ENCODE data around the gene EIF2S2.
"Not testable (repeated sequence)": the region's sequence is repeated elsewhere in the genome, so short reads cannot be mapped to it uniquely, and the experiment has no call there.

Gene EIF2S2, protein sequence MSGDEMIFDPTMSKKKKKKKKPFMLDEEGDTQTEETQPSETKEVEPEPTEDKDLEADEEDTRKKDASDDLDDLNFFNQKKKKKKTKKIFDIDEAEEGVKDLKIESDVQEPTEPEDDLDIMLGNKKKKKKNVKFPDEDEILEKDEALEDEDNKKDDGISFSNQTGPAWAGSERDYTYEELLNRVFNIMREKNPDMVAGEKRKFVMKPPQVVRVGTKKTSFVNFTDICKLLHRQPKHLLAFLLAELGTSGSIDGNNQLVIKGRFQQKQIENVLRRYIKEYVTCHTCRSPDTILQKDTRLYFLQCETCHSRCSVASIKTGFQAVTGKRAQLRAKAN

DNA sequence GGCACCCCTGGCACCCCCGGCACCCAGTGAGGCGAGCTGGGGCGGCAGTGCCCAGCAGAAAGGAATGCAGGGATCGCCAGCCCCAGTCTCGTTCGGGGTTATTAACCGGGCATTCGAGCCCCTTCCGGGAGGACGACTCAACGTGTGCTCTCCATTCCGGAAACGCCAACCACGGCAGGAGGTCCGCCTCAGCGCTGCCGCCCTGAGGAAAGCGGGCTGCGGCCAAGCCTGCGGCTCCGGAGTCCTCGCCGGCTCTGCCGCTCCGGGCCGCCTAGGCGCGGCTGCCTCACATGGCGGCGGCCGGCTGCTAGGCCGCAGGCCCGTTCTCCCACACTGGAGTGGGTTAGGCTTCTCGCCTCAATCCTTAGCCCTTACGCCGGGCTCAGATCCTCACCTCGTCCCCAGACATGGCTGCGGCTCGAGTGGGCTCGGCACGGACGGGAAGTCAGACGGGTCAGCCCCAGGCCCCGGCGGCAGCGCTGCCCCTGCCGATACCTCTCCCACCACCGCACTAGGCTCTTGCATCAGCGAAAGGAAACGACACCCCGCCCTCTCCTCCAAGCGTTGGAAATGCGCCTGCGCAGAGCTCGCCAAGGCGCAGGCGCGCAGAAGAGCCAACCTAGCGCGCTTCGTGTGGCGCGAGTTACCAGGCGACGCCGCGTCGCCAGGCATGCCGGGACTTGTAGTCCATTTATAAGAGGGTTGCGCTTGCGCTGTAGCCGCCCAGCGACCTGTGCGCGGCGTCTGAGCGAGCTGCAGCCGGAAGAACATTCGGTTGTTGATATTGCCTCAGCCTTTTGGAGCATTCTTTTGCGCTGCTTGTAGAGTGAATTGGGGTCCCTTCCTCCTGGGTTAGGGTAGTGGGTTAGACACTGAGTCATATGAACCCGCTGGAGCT, at the start of gene EIF2S2:
EIF2S2 (minus strand) TSS at position 542 of the 898 bp plus-strand sequence; CDS start at position 409, 133 bp downstream.
- peak; percentile 99 for DNase-seq (ENCODE audit: low spot score)

DNA sequence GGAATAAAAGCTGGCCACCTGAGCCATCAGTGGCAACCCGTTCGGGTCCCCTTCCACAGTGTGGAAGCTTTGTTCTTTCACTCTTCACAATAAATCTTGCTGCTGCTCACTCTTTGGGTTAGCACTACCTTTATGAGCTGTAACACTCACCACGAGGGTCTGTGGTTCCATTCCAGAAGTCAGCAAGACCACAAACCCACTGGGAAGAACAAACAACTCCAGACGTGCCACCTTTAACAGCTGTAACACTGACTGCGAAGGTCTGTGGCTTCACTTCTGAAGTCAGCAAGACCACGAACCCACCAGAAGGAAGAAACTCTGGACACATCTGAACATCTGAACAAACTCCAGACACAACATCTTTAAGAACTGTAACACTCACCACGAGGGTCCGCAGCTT, 45.7 kb upstream of the EIF2S2 start:
- DNase-seq (ENCODE audit: low spot score): not testable (repeated sequence)

DNA sequence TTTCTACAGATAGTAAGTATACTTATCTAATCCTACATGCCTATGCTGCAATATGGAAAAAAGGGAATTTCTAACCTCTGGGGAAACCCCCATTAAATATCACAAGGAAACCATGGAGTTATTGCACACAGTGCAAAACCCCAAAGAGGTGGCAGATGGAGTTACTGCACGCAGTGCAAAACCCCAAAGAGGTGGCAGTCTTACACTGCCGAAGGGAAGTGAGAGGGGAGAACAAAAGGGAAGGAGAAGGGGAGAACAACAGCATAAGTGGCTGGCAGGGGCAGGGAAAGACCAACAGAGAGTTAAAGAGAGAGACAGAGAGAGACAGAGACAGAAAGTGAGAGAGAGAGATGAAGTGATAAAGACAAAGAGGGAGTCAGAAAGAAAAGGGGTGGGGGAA, 43.8 kb upstream of the EIF2S2 start:
- DNase-seq (ENCODE audit: low spot score): no peak

DNA sequence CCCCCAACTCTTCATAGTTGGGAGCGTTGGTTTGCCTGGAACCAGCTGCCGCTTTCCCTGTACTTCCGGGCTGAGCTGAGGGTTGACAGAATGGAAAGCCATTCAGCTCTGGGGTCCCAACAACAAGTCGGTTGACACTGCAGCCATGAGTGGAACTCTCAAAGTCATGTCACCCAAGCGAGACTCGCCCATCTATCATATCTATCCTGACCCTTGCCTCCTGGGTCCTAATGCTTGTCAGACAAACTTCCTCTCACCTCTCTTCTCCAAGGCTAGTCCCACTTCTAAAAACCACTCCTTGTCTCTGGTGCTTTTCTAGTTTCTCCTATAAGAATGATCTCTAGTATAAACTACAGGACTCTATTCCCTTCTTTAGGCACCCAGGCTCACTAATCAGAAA, 41.1 kb upstream of the EIF2S2 start:
- not testable (repeated sequence) for DNase-seq (ENCODE audit: low spot score)

DNA sequence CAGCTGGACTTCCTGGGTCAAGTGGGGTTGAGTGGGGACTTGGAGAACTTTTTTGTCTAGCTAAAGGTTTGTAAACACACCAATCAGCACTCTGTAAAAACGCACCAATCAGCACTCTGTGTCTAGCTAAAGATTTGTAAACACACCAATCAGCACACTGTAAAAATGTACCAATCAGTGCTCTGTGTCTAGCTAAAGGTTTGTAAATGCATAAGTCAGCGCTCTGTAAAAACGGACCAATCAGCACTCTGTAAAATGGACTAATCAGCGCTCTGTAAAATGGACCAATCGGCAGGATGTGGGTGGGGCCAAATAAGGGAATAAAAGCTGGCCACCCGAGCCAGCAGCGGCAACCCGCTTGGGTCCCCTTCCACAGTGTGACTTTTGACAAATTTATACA, 40.0 kb upstream of the EIF2S2 start:
- not testable (repeated sequence) for DNase-seq (ENCODE audit: low spot score)

DNA sequence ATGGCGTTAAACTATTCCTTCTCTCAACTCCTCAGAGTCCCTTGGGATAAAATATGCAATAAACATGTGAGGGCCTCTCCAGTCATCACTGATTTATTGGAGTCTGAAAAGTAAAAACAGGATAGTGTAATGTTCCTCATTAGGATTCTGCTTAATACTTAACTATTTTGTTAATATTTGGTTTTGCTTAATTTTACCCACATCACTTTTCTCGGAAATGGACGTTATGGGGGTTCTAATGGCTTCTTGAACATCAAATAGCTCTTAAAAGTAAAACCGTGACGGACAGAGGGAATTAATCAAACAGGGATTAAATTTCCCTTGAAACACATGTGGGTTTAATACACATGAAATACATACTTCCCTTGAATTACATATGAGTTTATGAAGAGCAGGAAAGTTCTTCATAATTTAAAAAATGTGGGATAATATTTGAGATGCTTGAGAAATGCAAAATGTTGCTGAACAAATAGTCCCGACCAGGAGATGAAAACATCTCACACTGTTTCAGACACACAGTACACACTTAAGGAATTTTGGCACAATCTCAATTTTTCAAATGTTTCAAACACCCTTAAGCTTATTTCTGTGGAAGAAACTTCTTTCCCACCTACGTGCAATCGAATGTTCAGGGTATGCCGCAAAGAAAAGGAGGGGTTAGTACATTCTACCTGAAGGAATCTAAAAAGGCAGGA, 38.4 kb upstream of the EIF2S2 start:
- DNase-seq (ENCODE audit: low spot score): no peak

DNA sequence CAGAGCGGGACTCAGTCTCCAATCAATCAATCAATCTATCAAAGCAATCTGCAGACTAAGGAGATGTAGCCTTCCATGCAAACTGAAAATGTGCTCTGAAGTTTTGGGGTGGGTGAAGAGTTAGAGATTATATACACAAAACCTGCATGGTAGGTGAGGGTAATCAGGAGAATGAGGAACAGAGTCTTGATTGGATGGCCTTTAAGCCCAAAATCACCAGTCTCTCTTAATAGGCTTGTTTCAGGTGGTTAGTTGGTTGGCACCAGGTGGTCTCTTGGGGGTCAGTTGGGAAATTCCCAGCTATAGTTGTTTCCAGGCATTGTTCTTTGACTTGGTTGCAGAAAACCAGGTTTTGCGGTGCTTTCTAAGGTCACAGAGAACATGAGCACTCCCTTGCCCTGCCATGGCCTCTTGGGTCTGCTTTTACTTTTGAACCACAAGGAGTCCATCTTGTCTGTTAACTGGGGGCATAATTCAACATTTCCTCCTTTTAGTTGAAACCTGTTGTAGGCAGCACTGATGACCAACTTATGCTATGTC, 33.3 kb upstream of the EIF2S2 start:
- no peak for DNase-seq (ENCODE audit: low spot score)

DNA sequence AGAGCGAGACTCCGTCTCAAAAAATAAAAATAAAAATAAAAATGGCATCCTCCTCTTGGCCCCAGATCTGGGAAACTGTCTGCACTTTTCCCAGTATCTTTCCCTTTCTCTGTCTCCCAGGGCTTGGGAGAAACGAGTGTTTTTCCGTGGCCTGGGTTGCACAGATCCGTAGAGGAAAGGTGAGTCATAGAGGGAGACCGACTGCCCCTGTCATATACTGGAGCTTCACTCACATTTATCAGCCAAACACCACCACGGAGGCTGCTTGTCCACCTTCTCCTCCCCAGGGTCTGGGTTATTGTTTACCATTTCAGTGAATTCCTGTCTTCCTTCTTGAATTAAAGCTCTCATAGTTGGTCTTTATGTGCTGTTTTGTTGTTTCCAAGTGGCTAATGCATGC, 31.9 kb upstream of the EIF2S2 start:
- no peak for DNase-seq (ENCODE audit: low spot score)

DNA sequence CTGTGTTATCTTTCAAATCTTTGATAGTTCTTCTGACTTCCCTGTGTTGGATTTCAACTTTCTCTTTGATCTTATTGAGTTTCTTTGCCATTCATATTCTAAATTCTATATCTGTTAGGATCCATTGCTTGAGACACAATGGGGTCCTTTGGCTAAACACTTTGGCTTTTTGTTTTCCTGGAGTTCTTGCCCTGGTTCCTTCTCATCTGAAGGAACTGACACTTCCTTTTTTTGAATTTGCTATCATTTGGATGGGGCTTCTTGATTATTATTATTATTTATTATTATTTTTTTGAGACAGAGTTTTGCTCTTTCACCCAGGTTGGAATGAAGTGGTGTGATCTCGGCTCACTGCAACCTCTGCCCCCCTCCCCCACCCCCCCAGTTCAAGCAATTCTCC, 30.1 kb upstream of the EIF2S2 start:
- no peak for DNase-seq (ENCODE audit: low spot score)

DNA sequence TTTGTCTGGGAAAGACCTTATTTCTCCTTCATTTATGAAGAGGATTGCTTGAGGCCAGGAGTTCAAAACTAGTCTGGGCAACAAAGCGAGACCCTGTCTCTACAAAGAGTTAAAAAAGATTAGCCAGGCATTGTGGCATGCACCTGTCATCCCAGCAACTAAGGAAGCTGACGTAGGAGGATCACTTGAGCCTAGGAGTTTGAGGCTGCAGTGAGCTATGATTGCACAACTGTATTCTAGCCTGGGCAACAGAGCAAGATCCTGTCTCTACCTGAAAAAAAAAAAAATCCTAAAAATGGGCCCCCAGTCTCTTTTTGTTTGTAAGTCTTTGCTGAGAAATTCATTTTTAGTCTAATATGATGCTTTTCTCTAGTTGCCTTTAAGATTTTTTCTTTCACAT, 29.2 kb upstream of the EIF2S2 start:
- DNase-seq (ENCODE audit: low spot score): no peak

DNA sequence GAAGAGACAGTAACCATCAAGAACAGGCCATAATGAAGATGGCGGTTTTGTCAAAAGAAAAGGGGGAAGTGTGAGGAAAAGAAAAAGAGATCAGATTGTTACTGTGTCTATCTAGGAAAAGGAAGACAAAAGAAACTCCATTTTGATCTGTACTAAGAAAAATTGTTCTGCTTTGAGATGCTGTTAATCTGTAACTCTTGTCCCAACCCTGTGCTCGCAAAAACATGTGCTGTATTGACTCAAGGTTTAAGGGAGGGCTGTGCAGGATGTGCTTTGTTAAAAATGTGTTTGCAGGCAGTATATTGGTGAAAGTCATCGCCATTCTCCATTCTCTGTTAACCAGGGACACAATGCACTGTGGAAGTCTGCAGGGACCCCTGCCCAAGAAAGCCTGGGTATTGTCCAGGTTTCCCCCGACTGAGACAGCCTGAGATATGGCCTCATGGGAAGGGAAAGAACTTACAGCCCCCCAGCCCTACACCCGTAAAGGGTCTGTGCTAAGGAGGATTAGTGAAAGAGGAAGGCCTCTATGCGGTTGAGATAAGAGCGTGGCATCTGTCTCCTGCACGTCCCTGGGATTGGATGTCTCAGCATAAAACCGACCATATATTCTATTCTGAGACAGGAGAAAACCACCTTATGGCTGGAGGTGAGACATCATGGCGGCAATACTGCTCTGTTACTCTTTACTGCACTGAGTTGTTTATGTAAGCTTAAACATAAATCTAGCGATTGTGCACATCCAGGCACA, 23.7 kb upstream of the EIF2S2 start:
- not testable (repeated sequence) for DNase-seq (ENCODE audit: low spot score)

DNA sequence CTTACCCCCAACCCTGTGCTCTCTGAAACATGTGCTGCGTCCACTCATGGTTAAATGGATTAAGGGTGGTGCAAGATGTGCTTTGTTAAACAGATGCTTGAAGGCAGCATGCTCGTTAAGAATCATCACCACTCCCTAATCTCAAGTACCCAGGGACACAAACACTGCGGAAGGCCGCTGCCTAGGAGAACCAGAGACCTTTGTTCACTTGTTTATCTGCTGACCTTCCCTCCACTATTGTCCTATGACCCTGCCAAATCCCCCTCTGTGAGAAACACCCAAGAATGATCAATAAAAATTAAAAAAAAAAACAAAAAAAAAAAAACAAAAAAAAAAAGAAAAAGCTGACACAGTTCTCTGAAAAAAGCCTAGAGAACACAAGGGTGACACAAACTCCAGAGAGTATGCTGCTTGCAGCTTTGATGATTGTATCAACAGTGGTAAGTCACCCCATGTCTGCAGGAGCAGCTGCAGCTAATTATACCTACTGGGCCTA, 21.4 kb upstream of the EIF2S2 start:
- not testable (repeated sequence) for DNase-seq (ENCODE audit: low spot score)

DNA sequence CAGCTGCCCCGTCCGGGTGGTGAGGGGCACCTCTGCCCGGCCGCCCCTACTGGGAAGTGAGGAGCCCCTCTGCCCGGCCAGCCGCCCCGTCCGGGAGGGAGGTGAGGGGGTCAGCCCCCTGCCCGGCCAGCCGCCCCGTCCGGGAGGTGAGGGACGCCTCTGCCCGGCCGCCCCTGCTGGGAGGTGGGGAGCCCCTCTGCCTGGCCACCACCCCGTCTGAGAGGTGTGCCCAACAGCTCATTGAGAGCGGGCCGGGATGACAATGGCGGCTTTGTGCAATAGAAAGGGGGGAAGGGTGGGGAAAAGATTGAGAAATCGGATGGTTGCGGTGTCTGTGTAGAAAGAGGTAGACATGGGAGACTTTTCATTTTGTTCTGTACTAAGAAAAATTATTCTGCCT, 20.9 kb upstream of the EIF2S2 start:
- DNase-seq (ENCODE audit: low spot score): not testable (repeated sequence)

DNA sequence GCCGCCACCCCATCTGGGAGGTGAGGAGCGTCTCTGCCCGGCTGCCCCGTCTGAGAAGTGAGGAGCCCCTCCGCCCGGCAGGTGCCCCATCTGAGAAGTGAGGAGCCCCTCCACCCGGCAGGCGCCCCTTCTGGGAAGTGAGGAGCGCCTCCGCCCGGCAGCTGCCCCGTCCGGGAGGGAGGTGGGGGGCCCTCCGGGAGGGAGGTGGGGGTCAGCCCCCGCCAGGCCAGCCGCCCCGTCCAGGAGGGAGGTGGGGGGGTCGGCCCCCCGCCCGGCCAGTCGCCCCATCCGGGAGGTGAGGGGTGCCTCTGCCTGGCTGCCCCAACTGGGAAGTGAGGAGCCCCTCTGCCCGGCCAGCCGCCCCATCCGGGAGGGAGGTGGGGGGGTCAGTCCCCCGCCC, 20.4 kb upstream of the EIF2S2 start:
- DNase-seq (ENCODE audit: low spot score): not testable (repeated sequence)

DNA sequence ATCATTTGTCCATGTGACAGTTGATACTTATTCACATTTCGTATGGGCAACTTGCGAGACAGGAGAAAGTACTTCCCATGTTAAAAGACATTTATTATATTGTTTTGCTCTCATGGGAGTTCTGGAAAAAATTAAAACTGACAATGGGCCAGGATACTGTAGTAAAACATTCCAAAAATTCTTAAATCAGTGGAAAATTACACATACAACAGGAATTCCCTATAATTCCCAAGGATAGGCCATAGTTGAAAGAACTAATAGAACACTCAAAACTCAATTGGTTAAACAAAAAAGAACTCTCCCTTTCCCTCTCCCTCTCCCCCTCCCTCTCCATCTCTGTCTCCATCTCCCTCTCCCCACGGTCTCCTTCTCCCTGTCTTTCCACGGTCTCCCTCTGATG, 19.4 kb upstream of the EIF2S2 start:
- no peak for DNase-seq (ENCODE audit: low spot score)

DNA sequence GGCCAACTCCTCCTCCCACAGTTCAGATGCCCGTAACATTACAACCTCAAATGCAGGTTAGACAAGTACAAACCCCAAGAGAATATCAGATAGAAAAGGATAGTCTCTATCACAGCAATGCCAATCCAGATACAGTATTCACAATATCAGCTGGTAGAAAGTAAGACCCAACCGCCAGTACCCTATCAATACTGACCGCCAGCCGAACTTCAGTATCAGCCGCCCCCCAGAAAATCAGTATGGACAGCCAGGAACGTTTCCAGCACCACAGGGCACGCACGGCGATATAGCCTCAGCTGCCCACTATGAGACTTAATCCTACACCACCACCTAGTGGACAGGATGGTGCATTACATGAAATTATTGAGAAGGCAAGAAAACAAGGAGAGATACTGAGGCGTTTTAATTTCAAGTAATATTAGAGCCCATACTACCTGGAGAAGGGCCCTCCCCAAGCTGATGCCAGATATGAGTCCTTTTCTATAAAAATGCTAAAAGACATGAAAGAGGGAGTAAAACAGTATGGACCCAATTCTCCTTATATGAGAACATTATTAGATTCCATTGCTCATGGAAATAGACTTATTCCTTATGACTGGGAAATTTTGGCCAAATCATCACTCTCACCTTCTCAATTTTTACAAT, 17.6 kb upstream of the EIF2S2 start:
- DNase-seq (ENCODE audit: low spot score): peak; percentile 75

DNA sequence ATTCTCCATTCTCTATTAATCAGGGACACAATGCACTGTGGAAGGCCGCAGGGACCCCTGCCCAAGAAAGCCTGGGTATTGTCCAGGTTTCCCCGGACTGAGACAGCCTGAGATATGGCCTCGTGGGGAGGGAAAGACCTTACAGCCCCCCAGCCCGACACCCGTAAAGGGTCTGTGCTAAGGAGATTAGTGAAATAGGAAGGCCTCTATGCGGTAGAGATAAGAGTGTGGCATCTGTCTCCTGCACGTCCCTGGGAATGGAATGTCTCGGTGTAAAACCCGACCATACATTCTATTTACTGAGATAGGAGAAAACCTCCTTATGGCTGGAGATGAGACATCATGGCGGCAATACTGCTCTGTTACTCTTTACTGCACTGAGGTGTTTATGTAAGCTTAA, 15.7 kb upstream of the EIF2S2 start:
- no peak for DNase-seq (ENCODE audit: low spot score)

DNA sequence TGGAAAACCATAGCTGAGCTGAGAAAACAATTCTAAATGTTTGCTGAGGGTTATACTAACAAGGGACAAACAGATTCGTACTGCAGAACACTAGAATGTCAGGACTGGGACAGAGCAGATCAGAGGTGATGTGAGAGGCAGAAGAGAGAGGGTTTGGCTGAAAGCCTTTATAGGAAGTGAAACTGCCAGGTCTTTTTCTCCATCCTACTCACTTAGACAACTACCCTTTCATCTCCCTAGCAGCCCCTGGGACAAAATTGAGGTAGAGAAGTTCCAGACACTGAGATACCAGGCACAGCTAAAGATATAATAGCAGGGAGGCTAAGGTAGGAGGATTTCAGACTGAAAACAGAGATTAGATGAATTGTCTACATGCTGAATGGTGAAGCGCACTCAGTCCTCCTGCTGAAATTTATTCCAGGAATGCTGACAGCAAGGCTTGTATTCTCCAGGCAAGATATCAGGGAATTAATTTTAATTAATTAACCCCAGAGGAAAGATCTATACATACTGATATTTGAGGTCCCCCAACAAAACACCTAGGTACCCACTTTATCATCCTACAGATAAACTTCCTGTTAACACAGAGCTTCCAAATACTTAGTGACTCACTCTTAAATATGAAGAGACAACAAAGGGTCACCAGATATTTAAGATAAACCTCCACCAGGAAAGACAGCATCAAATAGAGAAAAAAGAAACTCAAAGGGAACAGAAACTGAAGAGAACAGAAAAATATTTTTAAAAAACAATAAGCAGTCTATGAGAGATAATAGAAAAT, 12.6 kb upstream of the EIF2S2 start:
- no peak for DNase-seq (ENCODE audit: low spot score)

DNA sequence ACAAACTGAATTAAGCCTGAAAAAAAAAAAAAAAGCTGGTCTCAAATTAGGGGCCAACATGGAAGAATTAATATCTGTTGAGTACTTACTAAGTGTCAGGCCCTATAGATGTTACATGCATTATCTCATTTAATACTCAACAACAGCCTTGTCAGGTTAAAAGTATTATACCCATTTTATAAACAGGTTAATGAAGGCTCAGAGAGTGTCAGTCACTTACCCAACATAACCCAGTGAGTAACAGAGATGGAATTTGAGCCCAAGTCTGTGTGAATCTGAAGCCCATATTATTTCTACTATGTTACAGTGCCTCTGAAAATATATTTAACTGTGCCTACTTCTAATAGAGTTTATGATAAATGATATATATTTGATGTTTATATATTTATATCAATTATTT, 11.3 kb upstream of the EIF2S2 start:
- DNase-seq (ENCODE audit: low spot score): no peak
